ENCODE data around the gene MYO9A.
A peak's percentile ranks its signal among the peaks of the same experiment; 100 is the strongest.

Gene MYO9A, protein sequence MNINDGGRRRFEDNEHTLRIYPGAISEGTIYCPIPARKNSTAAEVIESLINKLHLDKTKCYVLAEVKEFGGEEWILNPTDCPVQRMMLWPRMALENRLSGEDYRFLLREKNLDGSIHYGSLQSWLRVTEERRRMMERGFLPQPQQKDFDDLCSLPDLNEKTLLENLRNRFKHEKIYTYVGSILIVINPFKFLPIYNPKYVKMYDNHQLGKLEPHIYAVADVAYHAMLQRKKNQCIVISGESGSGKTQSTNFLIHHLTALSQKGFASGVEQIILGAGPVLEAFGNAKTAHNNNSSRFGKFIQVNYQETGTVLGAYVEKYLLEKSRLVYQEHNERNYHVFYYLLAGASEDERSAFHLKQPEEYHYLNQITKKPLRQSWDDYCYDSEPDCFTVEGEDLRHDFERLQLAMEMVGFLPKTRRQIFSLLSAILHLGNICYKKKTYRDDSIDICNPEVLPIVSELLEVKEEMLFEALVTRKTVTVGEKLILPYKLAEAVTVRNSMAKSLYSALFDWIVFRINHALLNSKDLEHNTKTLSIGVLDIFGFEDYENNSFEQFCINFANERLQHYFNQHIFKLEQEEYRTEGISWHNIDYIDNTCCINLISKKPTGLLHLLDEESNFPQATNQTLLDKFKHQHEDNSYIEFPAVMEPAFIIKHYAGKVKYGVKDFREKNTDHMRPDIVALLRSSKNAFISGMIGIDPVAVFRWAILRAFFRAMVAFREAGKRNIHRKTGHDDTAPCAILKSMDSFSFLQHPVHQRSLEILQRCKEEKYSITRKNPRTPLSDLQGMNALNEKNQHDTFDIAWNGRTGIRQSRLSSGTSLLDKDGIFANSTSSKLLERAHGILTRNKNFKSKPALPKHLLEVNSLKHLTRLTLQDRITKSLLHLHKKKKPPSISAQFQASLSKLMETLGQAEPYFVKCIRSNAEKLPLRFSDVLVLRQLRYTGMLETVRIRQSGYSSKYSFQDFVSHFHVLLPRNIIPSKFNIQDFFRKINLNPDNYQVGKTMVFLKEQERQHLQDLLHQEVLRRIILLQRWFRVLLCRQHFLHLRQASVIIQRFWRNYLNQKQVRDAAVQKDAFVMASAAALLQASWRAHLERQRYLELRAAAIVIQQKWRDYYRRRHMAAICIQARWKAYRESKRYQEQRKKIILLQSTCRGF (N-terminal part only)

DNA sequence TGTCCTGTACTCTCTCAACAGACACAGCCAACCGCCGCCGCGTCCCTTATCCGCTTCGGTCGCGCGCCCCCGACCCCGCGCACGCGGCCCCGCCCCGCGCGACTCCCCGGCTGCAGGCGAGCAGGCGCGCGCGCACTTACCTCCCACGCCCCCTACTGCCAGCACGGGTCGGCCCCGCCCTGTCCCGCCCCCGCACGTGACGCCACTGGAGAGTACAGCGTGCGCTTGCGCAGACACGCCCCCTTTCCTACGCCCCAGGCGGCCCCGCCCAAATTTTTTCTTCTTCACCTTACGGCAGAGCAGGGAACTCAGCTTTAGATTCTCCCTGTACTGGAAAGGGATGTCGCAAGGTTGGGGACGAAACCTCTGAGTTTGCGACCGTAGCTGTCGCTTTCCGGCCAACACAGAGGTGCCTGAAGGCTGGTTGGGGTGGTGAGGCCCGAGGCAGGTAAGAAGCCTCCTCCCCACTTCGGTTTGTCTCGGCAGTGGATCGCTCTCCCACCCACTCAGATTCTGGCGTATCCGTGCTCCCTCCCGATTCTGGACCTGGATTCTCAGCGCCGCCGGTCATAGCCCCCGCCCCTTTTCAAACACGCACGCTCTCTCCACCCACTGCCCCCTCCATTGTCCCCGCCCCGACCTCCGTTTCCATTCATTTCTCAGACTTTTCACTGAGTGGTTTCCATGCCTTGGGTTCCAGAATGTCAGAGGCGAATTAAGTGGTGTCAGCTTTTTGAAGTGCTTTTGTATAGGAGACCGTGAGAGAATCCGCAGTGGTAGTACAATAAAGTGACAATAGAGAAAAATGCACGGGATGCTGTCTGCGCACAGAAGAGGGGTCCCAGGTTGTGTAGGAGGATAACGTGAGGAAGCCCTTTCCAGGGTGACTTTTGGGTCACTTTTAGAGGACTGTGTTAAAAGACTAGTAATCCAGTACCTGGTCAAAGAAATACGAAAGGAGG is at the start of gene MYO9A, which contains the start of gene SENP8:
Gene MYO9A, minus strand, starts transcription at position 134 of the 962 bp plus-strand sequence. CDS start 71,587 bp downstream, outside the sequence.
Gene SENP8, plus strand, starts transcription at position 387 of the 962 bp plus-strand sequence. CDS start 21,221 bp downstream, outside the sequence.
- DNase-seq, result peak; percentile 97 to 100

DNA sequence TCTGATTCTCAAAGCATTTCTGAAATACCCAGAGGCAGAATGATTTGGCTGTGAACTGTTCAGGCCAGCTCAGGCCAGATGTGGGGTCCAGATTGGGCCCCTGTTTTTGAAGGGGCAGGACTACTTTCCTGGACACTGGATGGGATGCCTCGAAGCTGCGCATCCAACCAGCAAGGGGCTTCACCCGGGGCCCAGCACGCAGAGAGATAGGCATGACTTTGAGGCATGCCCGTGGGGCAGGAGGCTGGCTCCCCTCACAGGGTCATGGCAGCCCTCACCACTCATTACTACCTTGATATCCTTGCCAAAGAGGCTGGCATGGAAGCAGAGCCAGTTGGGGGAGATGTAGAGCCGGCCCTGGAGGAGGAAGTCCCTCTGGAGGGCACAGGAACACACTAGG is 49.5 kb upstream of the MYO9A start:
- DNase-seq, result no peak

DNA sequence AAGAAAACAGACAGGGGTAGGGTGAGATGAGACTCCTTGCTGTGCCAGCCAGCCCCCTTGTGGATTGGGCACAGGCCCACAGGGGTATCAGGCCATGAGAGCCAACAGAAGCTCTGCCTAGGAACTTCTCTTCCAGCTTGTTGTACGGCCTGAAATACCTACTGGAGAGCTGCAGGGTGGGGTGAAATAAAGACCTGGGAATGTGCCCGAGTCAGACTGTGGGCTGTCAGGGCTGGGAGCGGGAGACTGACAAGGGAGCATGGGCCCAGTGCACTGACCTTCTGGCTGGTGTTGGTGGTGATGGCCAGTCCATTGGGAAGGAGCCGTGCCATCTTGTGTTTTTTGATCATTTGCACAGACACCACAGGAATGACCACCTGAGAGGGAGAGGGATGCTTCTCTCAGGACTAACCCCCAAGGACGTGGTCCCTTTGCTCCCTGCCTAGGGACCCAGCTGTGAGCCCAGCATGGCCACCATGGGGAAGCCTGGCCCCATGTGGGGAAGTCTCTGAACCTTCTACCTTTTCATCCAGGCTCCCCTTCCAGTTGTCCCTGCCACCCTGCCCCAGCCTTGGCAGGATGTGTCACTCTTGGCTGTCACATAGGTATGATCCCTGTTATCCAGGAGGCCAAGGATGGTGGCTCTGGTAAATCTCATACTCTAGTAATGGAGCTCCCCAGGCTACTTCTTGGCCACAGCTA is 48.9 kb upstream of the MYO9A start:
- DNase-seq, result no peak

DNA sequence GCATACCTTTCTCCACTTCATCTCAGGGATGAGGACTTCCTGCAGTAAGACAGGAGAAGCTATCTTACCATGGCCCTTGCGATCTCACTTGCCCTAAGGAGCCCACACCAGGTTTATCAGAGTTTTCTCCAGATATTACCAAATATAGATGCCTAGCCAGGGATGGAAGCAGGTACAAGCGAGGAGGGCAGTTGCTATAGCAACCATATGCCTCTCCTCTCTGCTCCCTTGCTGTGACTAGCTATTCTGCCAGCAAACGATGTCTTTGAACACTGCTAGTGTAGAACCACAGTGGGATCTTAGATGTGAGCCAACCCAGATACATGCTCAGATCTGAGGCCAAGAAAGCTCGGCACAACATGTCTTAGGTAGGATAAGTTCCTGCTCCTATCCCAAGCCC is 45.8 kb upstream of the MYO9A start:
- DNase-seq, result no peak

DNA sequence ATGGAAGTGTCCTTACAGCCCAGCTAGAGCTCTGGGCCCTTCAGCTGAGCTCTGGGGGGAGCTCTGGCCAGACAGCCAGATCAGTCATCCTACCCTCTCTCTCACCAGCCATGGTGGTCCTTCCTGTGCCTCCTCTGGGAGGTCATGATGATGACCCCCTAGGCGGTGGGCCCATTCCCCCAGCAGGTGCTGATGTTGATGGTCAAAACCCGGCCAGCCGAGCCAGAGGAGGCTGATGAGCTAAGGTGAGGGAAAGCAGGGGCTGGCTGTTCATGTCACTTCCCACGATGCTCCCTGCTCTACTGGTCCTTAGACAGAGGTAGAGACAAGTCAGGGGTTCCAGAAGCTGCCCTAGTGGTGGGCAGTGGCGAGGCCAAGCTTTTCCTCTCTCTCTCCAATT is 44.6 kb upstream of the MYO9A start:
- no peak for DNase-seq

DNA sequence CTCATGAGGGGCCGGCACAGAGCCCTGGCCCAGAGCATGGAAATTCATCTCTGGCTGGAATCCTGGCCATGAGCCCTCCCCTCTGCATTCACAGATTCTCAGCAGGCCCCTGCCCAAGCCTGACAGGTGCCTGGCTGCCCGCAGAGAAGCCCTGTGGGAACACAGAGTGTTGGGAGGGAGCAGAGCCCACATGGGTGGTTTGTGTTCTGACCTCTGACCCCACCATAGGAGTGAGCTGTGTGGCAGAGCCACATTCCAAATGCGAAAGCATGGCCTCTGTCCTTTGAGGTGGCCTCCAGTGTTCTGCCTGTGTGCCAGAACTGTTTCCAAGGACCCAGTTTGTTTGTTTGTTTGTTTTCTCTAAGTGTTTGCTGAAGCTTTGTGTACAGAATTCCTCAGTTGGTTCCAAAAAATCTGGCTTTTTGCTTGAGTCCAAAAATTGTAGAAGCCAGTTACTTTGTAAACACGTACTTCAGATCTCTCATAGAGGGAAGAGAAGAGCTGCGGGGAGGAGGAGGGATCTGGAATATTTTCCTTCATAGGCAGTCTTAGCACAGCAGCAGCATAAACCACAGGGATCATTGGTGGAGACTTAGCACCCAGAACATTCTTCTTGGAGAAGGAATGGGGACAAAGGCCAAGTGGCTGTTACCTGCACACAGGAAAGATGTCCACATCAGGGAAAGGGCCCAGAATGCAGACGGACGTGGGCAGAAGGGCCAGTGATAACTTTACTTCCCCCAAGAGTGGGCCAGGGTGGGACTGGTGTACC is 43.6 kb upstream of the MYO9A start:
- no peak for DNase-seq

DNA sequence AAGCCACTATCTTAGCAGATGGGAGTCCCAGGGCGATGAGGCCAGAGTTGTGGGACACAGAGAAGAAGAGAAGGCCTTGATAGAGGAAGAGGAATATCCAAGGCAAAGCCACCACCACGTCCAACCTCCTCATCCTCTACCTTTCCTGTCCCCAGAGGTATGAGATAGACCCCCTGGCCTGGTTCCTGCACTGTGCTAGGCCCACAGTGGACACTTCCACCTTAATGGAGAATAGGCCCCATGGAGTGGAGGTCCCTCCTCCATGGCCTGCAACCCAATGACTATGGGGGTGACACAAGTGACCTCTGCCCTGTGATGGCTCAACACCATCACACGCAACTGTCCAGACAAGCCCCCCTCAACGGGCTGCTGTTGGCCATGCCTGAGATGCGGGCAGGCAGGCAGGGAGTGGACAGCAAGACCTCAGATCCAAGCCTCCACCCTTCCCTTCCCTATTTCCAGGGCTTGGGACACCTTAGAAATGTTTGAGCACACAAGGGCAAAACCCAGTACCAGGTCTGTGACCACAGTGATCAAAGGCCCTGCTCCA is 42.8 kb upstream of the MYO9A start:
- DNase-seq, result no peak

DNA sequence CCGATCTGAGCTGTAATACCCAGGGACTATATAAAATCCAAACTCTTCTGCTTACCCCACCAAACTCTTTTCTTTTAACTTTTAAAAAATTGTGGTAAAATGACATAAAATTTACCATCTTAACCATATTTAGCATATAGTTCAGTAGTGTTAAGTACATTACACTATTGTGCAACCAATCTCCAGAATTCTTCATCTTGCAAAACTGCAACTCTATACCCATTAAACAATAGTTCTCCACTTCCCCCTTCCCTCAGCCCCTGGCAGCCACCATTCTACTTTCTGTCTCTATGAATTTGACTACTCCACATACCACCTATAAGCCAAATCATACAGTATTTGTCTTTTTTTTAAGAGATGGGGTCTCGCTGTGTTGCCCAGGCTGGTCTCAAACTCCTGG is 39.0 kb upstream of the MYO9A start:
- DNase-seq, result no peak

DNA sequence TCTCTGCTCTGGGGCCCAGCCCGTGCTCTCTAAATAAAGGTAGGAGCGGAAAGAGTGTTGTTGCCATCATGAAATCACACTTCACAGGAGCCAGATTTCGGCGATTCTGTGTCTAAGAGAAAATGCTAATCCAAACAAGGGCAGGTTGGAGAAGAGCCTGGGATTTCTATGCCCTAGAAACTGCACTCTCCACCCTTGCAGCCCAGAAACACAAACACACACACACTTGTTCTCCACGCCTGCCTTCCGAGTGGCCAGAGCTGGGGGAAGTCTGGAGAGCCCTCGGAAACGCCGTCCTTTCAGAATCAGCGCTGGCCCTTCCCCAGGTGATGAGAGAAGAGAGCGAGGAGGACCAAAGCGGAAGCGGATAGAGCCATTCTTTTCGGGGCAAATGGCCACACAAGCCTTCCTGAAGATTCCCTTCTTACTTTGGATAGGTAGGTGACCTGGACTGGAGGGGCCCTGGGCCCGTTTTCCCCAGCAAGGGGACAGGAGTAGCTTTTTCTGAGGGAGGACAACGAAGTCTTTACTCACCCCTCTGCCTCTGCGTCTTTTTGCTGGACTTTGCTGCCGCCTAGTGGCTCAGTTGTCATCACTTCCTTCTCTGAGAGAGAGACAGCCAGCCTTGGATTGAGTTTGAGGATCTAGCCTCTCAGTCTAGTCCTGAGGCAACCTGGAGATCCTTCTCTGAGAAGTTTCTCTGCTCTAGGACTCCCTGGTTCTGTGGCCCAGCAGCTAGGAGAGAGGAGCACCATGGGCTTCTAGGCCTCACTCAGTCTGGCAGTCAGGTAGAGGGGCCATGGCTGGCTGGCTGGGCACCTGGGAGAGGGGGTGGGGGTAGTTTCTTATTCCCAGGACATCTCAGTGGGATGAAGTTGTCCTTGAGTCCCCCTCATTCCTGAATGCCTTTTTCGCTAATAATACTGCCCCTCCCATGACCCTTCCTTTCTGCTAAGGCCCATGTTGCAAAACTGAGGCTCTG is 38.0 kb upstream of the MYO9A start:
- peak; percentile 77 to 80 for DNase-seq

DNA sequence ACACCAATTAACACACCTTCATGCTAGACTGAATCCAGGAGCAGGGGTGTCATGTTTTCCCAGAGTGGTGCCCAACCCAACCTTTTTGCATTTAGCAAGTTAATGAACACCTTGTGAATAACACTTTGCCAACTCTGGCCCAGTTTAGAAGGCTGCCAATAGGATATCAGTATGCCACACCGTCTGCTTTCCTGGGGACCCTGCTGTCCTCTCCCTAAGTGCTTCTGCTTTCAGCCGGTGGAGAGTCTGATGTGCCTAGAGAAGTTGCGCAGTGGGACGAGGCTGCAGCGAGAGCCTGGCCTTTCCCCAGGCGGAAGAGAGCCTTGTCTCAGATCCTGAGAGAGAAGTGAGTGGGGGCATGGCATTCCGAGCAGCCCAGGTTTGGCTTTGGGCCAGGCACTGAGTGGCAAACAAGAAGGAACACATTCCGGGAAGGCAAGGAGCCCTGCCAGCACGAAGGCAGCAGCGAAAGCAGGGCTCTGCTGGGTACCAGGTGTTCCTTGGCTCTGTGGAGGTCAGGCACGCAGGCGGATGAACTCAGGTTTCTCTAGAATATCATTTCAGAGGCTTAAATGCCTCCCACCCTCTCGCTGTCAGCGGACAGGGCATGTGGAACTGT is 37.2 kb upstream of the MYO9A start:
- DNase-seq, result no peak

DNA sequence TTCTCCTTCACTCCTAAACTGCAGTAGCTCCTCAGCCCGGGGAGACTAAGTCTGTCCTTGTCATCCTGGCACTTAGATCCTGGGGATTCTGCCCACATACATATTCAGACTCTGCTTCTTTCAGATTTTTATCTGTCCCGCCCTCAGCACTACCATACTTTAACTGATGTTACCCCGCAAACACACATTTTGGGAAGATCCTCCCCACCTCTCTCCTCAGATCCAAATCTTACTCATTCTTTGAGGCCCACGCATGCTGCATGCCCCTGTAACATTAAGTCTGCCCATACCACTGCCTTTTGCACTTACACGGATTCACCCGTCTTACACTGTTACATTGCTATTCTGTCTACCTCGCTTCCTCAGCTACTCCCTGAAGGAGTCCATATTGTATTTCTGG is 36.4 kb upstream of the MYO9A start:
- no peak for DNase-seq

DNA sequence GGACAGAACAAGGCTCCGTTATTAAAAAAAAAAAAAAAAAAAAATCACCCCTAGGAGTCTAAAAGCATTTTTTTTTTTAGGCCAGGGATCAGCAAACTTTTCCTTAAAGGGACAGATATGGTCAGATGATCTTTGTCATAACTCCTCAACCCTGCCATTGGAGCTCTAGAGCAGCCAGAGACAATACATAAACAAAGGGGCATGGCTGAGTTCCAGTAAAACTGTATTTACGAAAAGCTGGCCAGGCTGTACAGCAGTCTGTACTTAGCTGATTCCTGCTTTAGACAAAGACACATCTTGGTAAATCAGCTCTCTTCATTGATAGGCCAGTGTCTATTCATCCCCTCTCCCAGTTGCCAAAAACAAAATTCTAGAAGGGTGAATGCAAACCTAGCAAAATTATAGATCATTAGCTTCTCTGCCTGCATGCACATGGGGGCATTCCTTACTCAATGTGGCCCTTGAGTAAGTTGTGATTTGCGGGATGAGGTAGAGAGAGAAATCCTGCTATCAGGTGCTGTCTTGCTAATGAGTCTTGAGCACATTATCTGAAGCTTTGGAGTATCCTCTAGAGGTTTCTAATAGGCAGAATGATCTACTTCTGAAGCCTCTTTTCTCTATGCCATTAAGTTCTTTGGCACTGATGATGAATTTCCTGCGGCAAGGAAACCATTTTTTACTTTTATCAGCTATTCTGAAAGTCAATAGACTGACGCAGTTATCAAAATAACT is 35.5 kb upstream of the MYO9A start:
- DNase-seq, result no peak

DNA sequence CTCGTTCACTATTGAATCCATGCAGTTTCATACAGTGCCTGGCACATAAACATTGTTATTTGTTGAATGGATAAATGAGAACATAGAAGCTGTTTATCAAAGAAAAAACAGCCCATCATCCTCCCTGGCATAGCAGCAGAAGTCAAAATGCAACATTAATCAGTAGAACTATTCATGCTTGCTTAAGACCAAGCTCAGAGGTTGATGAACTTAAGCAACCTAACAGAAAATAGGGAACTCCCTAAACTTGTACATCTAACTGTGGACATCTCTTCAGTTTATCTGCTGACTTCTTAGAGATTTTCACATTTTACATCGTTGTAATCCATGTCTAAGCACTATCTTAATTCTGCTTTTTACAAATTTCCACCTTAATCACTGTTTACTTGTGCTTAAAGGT is 29.5 kb upstream of the MYO9A start:
- DNase-seq, result no peak

DNA sequence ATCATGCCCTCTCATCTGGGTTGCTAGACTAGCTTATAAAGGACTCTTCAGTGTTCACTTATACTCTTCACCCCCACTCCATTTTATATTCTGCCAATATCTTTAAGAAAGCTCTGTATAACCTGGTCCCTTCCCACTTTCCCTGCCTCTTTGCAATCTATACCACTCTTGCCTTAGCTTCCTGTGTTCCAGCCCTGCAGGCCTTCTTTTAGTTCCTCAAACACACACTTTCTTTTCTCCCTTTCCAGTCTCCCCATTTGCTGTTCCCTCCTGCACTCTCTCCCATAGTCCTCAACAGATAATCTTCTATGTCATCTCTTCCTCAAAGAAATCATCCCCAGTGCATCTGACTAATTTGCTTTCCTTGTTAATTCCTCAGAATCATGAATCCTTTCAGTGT is 29.0 kb upstream of the MYO9A start:
- DNase-seq, result no peak

DNA sequence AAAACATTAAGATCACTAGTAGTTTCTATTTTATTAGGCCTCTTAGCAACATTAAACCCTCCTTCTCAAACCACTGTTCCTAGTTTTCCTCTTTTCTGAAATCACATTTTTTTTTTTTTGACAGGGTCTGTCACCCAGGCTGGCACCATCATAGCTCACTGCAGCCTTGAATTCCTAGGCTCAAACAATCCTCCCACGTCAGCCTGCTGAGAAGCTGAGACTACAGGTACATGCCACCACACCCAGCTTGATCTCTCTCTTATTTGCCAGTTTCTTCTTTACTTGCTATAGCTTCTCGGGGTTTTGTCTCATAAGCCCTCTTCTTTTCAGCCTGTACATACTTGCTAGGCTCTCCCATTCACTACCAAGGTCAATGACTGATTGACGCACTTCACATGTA is 28.3 kb upstream of the MYO9A start:
- DNase-seq, result no peak

DNA sequence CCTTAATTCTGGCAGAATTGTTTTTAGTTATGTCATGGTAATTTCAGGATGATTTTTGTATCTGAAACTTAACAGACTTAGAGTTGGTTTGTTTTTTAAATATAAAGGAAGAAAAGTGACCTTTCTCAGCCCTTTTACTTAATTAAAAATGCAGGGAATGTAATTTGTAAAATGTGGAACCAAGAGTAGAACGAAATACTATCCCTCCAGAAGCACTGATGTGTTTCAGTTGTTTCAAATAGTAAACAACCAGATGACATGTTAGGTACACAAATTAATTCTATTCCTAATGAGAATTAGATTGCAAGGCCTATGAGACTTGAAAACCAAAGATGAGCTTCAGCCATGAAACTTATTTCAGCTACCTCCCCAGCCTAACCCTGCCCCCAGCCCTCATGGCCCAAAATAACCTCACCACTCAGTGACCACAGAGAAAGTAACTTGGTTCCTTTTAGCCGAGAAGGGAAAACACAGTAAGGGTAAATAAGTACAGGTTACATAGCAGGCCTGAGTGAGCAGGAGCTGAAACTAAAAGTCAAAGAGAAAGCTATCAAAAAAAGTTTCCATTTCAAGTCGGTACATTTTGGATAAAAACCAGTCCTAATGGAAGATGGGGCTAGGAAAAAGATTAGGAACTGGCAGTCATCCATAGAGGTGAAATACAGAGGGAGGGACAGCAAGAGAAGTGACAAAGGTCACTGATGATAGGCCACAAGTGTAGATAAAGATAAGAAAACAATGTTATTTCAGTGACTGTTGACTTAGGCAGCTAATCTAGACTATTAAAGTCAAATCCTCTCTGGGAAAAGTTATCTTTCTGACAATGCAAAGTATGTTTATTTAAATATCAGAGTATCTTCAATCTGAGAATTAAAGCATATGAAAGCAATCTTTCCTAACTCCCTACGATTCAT is 23.5 kb upstream of the MYO9A start:
- DNase-seq, result no peak

DNA sequence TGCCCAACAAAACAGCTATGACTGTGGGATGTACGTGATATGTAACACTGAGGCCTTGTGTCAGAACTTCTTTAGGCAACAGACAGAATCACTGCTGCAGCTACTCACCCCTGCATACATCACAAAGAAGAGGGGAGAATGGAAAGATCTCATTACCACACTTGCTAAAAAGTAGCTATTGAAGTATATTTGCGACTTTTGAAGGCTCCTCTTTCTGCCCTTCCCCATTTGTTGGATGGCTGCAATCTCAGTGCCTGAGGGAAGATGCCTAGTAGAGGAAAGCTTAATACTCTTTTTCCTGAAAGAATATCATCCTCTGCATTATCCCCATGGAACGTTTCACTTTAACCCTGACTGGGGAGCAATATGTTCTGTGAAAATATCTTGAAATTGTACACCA is 22.1 kb upstream of the MYO9A start:
- DNase-seq, result no peak
